Astrocyte (in vitro differentiated cells and primary cell): ENCODE data around the gene KRT76. TPM values are rescaled to one million over a fixed set of nuclear protein-coding genes. Genes with fewer than 3 reads are reported as not detected.

ENCODE experiments used
- DNase-seq: peaks from one replicate; pipeline ENCODE4 v3.0.0-alpha.2; 2010; ENCODE audit warnings: low read depth
- FAIRE-seq: peaks from 2 replicates; lab custom pipeline; 2011; peaks lifted over from hg19 to GRCh38; lab: Jason Lieb, UNC
- H2AFZ ChIP-seq: 2 replicates; pipeline ENCODE4 v1.6.0; 2012; ENCODE audit warnings: low read depth, low read length, inconsistent platforms
- H3K27ac ChIP-seq: 2 replicates; pipeline ENCODE4 v1.5.1; 2011; ENCODE audit warnings: low read depth, low read length, inconsistent platforms
- H3K27me3 ChIP-seq: 2 replicates; pipeline ENCODE4 v1.6.0; 2011; ENCODE audit warnings: low read length, inconsistent platforms; ENCODE audit not compliant: insufficient read depth
- H3K36me3 ChIP-seq: 2 replicates; pipeline ENCODE4 v1.5.1; 2011; ENCODE audit warnings: low read length, inconsistent platforms; ENCODE audit not compliant: insufficient read depth
- H3K4me1 ChIP-seq: 2 replicates; pipeline ENCODE4 v1.5.1; 2011; ENCODE audit warnings: low read length, inconsistent platforms; ENCODE audit not compliant: insufficient read depth
- H3K4me2 ChIP-seq: 2 replicates; pipeline ENCODE4 v1.6.0; 2012; ENCODE audit warnings: low read length, inconsistent platforms
- H3K4me3 ChIP-seq: 2 replicates; pipeline ENCODE4 v1.5.1; 2011; ENCODE audit warnings: low read depth, mild to moderate bottlenecking, low read length, inconsistent platforms; ENCODE audit not compliant: insufficient read depth
- H3K79me2 ChIP-seq: 2 replicates; pipeline ENCODE4 v1.6.0; 2012; ENCODE audit warnings: mild to moderate bottlenecking, low read length, inconsistent platforms; ENCODE audit not compliant: insufficient read depth
- H3K9ac ChIP-seq: 2 replicates; pipeline ENCODE4 v1.6.0; 2012; ENCODE audit warnings: mild to moderate bottlenecking, low read length, inconsistent platforms
- H3K9me3 ChIP-seq: 2 replicates; pipeline ENCODE4 v1.5.1; 2012; ENCODE audit warnings: low read depth, mild to moderate bottlenecking, low read length, inconsistent platforms; ENCODE audit not compliant: insufficient read depth
- H4K20me1 ChIP-seq: 2 replicates; pipeline ENCODE4 v1.6.0; 2012; ENCODE audit warnings: low read length, inconsistent platforms; ENCODE audit not compliant: insufficient read depth
- H3K27ac Mint-ChIP-seq: one replicate; pipeline ENCODE4 v1.8.0; 2021; ENCODE audit warnings: mild to moderate bottlenecking, mixed read lengths; ENCODE audit not compliant: unreplicated experiment
- H3K27me3 Mint-ChIP-seq: one replicate; pipeline ENCODE4 v1.8.0; 2021; ENCODE audit warnings: low read depth, mixed read lengths; ENCODE audit not compliant: unreplicated experiment
- H3K36me3 Mint-ChIP-seq: one replicate; pipeline ENCODE4 v1.8.0; 2021; ENCODE audit warnings: low read depth, mixed read lengths; ENCODE audit not compliant: unreplicated experiment
- H3K4me1 Mint-ChIP-seq: one replicate; pipeline ENCODE4 v1.8.0; 2021; ENCODE audit warnings: low read depth, mixed read lengths; ENCODE audit not compliant: unreplicated experiment
- H3K4me3 Mint-ChIP-seq: one replicate; pipeline ENCODE4 v1.8.0; 2021; ENCODE audit warnings: mild to moderate bottlenecking, moderate library complexity, mixed read lengths; ENCODE audit not compliant: unreplicated experiment
- H3K9me3 Mint-ChIP-seq: one replicate; pipeline ENCODE4 v1.8.0; 2021; ENCODE audit warnings: mild to moderate bottlenecking, mixed read lengths; ENCODE audit not compliant: unreplicated experiment
- EZH2 ChIP-seq: IDR thresholded peaks from 2 replicates; pipeline ENCODE4 v1.6.1; 2012; ENCODE audit warnings: mild to moderate bottlenecking, low read length, inconsistent platforms; ENCODE audit not compliant: insufficient read depth
- total RNA-seq: library from RNA; stranded (reverse); gene quantifications from 2 replicates; pipeline ENCODE4 v1.2.1, GENCODE V29; 2021
- TF ChIP-seq, protein P1 (sequence below): IDR thresholded peaks from 2 replicates; pipeline ENCODE4 v1.5.1; 2011; ENCODE audit warnings: low read depth, mild to moderate bottlenecking, inconsistent platforms, low read length, moderate library complexity; ENCODE audit not compliant: insufficient read depth

Gene KRT76
- total RNA-seq, 1 donor from 2014 or later: not detected

DNA sequence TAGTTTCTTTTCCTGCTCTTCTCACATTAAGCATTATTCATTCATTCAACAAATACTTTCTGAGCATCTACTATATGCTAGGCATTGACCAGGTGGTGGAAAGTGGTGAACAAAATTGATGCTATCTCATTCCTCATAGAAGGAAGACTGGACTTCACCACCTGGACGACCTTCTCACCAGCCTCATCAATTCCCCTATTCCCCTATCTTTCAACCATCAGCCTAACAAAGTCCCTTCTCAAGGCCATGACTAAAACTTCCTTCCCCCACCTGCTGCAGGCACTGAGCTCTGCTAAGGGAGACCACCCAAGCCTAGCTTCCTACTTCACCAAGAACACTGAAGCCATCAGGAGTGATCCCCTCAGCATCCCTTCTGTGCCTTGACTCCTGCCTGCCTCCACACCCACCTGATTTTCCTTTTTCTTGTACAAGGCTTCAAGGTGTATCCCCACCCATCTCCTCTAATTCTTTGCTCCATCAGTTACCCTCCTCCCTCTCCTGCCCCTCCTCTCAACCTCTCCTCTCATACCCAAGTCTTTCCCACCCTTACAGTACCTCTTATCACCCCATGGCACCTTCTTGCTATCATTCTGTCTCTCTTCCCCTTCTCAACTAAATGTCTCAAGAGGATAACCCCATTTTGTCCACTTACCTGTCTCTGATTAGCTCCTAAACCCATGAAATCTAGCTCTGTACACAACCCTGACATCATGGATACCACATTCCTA is 19.5 kb downstream of the KRT76 start:
- H3K27me3 Mint-ChIP-seq: peaks cover 39% of the 10 kb centered on the region
- DNase-seq: no peak
- peaks cover 17% of the 10 kb centered on the region for H3K27me3 ChIP-seq
- H2AFZ ChIP-seq: no peak overlapping the region
- peaks cover 28% of the 10 kb centered on the region for H3K9me3 Mint-ChIP-seq
- H3K9ac ChIP-seq: no peak overlapping the region
- H3K4me1 ChIP-seq: no peaks in the 10 kb centered on the region
- H3K27ac Mint-ChIP-seq: no peak overlapping the region
- no peak overlapping the region for H3K27ac ChIP-seq
- H3K79me2 ChIP-seq: no peaks in the 10 kb centered on the region
- H3K4me1 Mint-ChIP-seq: no peaks in the 10 kb centered on the region
- H3K9me3 ChIP-seq: no peaks in the 10 kb centered on the region
- TF ChIP-seq EZH2: no peak
- TF ChIP-seq, protein P1, sequence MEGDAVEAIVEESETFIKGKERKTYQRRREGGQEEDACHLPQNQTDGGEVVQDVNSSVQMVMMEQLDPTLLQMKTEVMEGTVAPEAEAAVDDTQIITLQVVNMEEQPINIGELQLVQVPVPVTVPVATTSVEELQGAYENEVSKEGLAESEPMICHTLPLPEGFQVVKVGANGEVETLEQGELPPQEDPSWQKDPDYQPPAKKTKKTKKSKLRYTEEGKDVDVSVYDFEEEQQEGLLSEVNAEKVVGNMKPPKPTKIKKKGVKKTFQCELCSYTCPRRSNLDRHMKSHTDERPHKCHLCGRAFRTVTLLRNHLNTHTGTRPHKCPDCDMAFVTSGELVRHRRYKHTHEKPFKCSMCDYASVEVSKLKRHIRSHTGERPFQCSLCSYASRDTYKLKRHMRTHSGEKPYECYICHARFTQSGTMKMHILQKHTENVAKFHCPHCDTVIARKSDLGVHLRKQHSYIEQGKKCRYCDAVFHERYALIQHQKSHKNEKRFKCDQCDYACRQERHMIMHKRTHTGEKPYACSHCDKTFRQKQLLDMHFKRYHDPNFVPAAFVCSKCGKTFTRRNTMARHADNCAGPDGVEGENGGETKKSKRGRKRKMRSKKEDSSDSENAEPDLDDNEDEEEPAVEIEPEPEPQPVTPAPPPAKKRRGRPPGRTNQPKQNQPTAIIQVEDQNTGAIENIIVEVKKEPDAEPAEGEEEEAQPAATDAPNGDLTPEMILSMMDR: no peak
- H3K4me3 ChIP-seq: no peak overlapping the region
- FAIRE-seq: no peak
- peaks cover 2% of the 10 kb centered on the region for H3K36me3 Mint-ChIP-seq
- H3K4me2 ChIP-seq: no peak overlapping the region
- H4K20me1 ChIP-seq: no peaks in the 10 kb centered on the region
- H3K4me3 Mint-ChIP-seq: no peak overlapping the region
- no peaks in the 10 kb centered on the region for H3K36me3 ChIP-seq

DNA sequence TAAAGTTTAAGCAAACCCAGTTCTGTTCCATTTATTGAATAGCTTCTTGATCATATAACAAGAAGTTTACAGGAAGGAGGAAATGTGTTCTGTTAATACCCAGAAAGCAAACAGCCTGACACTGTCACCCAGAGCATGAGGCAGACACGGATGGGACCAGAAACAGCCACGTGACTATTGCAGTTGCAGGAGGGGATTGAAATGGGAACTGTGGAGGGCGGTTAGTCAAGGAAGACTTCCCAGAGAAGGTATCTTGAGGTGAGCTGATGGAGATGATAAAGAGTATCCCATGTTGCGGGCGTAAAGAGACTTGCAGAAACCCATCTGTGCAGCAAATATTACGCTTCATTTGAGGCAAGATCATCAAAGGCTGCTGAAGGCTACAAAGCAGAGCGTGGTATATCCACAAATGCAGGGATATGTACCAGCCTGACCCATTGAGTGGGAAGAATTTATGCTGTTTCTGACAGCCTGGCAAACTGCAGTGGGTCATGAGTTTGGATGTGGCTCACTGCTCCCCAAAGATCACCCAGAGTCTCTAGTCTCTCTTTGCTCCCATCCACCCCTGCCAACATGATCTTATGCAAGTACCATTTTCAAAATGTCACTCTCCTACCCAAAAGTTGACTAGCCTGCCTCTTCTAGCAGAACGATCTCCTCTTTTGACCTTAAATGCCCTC is 20.7 kb downstream of the KRT76 start:
- H3K9me3 Mint-ChIP-seq: peaks cover 23% of the 10 kb centered on the region
- no peaks in the 10 kb centered on the region for H3K4me1 ChIP-seq
- no peak overlapping the region for H3K27ac Mint-ChIP-seq
- DNase-seq (no peak), FAIRE-seq (no peak)
- no peak overlapping the region for H2AFZ ChIP-seq
- no peak overlapping the region for H3K4me2 ChIP-seq
- H3K9me3 ChIP-seq: no peaks in the 10 kb centered on the region
- H3K36me3 ChIP-seq: no peaks in the 10 kb centered on the region
- H3K9ac ChIP-seq: no peak overlapping the region
- H3K27me3 ChIP-seq: peaks cover 20% of the 10 kb centered on the region
- no peaks in the 10 kb centered on the region for H3K4me1 Mint-ChIP-seq
- no peak overlapping the region for H3K27ac ChIP-seq
- H3K4me3 Mint-ChIP-seq: no peak overlapping the region
- H3K79me2 ChIP-seq: no peaks in the 10 kb centered on the region
- no peaks in the 10 kb centered on the region for H4K20me1 ChIP-seq
- H3K4me3 ChIP-seq: no peak overlapping the region
- H3K36me3 Mint-ChIP-seq: peaks cover 2% of the 10 kb centered on the region
- H3K27me3 Mint-ChIP-seq: peaks cover 47% of the 10 kb centered on the region
- TF ChIP-seq EZH2: no peak
- TF ChIP-seq, protein P1: no peak

DNA sequence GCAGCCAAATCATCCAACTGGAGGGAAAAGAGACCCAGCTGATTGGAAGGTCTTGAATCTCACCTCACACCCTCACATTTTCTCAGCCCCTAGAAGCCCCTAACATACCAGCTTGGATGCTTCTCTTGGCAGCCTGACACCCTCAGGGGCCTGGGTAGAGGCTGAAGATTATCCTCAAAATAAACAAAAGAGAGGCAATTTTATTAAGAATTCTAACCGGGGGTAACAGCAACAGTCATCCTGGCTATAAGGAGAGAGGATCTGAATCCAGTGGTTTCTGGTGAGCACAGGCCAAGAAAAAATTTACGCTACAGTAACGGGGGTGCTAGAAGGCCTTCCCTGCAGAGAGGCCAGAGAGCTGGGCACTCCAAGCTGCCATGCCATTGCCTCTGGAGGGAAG is 21.6 kb downstream of the KRT76 start:
- no peaks in the 10 kb centered on the region for H3K36me3 ChIP-seq
- no peak overlapping the region for H3K4me3 ChIP-seq
- no peak overlapping the region for H3K9ac ChIP-seq
- Mint-ChIP-seq H3K27ac (no peak overlapping the region), H3K27me3 (peaks cover 52% of the 10 kb centered on the region), H3K4me3 (no peak overlapping the region), H3K36me3 (peaks cover 2% of the 10 kb centered on the region), H3K9me3 (peaks cover 14% of the 10 kb centered on the region), H3K4me1 (no peaks in the 10 kb centered on the region)
- no peaks in the 10 kb centered on the region for H3K4me1 ChIP-seq
- H3K27me3 ChIP-seq: peaks cover 25% of the 10 kb centered on the region
- no peak overlapping the region for H2AFZ ChIP-seq
- no peak overlapping the region for H3K27ac ChIP-seq
- H4K20me1 ChIP-seq: no peaks in the 10 kb centered on the region
- H3K79me2 ChIP-seq: no peaks in the 10 kb centered on the region
- H3K9me3 ChIP-seq: no peaks in the 10 kb centered on the region
- FAIRE-seq (no peak), DNase-seq (no peak)
- TF ChIP-seq, protein P1: no peak
- TF ChIP-seq EZH2: no peak
- no peak overlapping the region for H3K4me2 ChIP-seq
